CD14-positive monocyte (primary cell): ENCODE results near the gene BLM. TPM values are rescaled to one million over a fixed set of nuclear protein-coding genes. Genes with fewer than 3 reads are reported as not detected.

Source experiments
- DNase-seq, 3 donors: peaks; one replicate each; pipeline ENCODE4 v3.0.0-alpha.2; 2011 to 2022
- H2AFZ ChIP-seq: 2 replicates; pipeline ENCODE4 v1.6.0; 2012; ENCODE audit warnings: mild to moderate bottlenecking, low read depth, low read length, inconsistent platforms; ENCODE audit not compliant: insufficient read depth, poor library complexity, severe bottlenecking
- H3K27ac ChIP-seq, 2 donors: 1 replicate in 1 of 2; 2 replicates in 1 of 2; pipeline ENCODE4 v1.5.1; 2012 to 2013; ENCODE audit warnings: low read length in 2 of 2, control low read depth in 1 of 2, inconsistent platforms in 1 of 2, low read depth in 1 of 2, mild to moderate bottlenecking in 1 of 2
- H3K27me3 ChIP-seq, 2 donors: one replicate each; pipeline versions ENCODE4 v1.6.0 to v1.6.1; 2011 to 2013; ENCODE audit warnings: low read length in 2 of 2; ENCODE audit not compliant: control insufficient read depth in 2 of 2, insufficient read depth in 2 of 2
- H3K36me3 ChIP-seq, 2 donors: replicated peaks in 1 of 2; 1 replicate in 1 of 2; 2 replicates in 1 of 2; pipeline versions ENCODE4 v1.5.1 to v1.6.1; 2012 to 2013; ENCODE audit warnings: low read length in 2 of 2, control low read depth in 1 of 2, inconsistent platforms in 1 of 2, mild to moderate bottlenecking in 1 of 2; ENCODE audit not compliant: insufficient read depth in 2 of 2, control insufficient read depth in 1 of 2
- H3K4me1 ChIP-seq, 2 donors: 1 replicate in 1 of 2; 2 replicates in 1 of 2; pipeline versions ENCODE4 v1.5.1 to v1.6.1; 2012 to 2013; ENCODE audit warnings: low read length in 2 of 2, control low read depth in 1 of 2, inconsistent platforms in 1 of 2, mild to moderate bottlenecking in 1 of 2, moderate library complexity in 1 of 2; ENCODE audit not compliant: insufficient read depth in 2 of 2, control insufficient read depth in 1 of 2
- H3K4me2 ChIP-seq: replicated peaks from 2 replicates; pipeline ENCODE3; 2012; ENCODE audit warnings: low read length, moderate library complexity, mild to moderate bottlenecking; ENCODE audit not compliant: poor library complexity, severe bottlenecking; ENCODE audit errors: extremely low read depth
- H3K4me3 ChIP-seq, 3 experiments: fragments of 200-600 bp in 1 of 3; sonication (generic) in 1 of 3; replicated peaks in 1 of 3; 1 replicate in 2 of 3; 2 replicates in 1 of 3; pipeline ENCODE4 v1.5.1; 2011 to 2013; ENCODE audit warnings: low read length in 3 of 3, mild to moderate bottlenecking in 3 of 3, control low read depth in 2 of 3, low read depth in 2 of 3, inconsistent platforms in 1 of 3, moderate library complexity in 1 of 3
- H3K79me2 ChIP-seq: 2 replicates; pipeline ENCODE4 v1.6.0; 2012; ENCODE audit warnings: mild to moderate bottlenecking, control low read depth, inconsistent platforms, low read length, moderate library complexity; ENCODE audit not compliant: insufficient read depth
- H3K9ac ChIP-seq: 2 replicates; pipeline ENCODE4 v1.6.0; 2017; ENCODE audit warnings: low read length, mild to moderate bottlenecking; ENCODE audit not compliant: insufficient read depth, poor library complexity, severe bottlenecking
- H3K9me3 ChIP-seq, 2 donors: replicated peaks in 1 of 2; 1 replicate in 1 of 2; 2 replicates in 1 of 2; pipeline versions ENCODE4 v1.5.1 to v1.6.1; 2012 to 2013; ENCODE audit warnings: low read length in 2 of 2, control low read depth in 1 of 2; ENCODE audit not compliant: control insufficient read depth in 1 of 2, insufficient read depth in 1 of 2
- H4K20me1 ChIP-seq: 2 replicates; pipeline ENCODE4 v1.6.0; 2012; ENCODE audit warnings: mild to moderate bottlenecking, low read length, control low read depth, moderate library complexity; ENCODE audit not compliant: insufficient read depth
- H3K27ac Mint-ChIP-seq, 7 donors: one replicate each; pipeline ENCODE4 v1.8.0; 2020; ENCODE audit warnings: mild to moderate bottlenecking in 7 of 7, mixed read lengths in 7 of 7, moderate library complexity in 6 of 7, inconsistent platforms in 2 of 7
- H3K27me3 Mint-ChIP-seq, 3 donors: one replicate each; pipeline ENCODE4 v1.8.0; 2021 to 2022; ENCODE audit warnings: low read depth in 3 of 3, mild to moderate bottlenecking in 3 of 3, mixed read lengths in 3 of 3, moderate library complexity in 3 of 3, inconsistent platforms in 1 of 3
- H3K36me3 Mint-ChIP-seq, 2 donors: one replicate each; pipeline ENCODE4 v1.8.0; 2020; ENCODE audit warnings: mixed read lengths in 2 of 2, inconsistent platforms in 1 of 2, mild to moderate bottlenecking in 1 of 2
- H3K4me1 Mint-ChIP-seq: one replicate; pipeline ENCODE4 v1.8.0; 2020; ENCODE audit warnings: mild to moderate bottlenecking, mixed read lengths
- H3K4me3 Mint-ChIP-seq, 2 donors: one replicate each; pipeline ENCODE4 v1.8.0; 2020; ENCODE audit warnings: mild to moderate bottlenecking in 2 of 2, mixed read lengths in 2 of 2, moderate library complexity in 1 of 2
- H3K9me3 Mint-ChIP-seq, 7 donors: one replicate each; pipeline ENCODE4 v1.8.0; 2020 to 2022; ENCODE audit warnings: mixed read lengths in 7 of 7, mild to moderate bottlenecking in 6 of 7, moderate library complexity in 6 of 7, inconsistent platforms in 2 of 7
- WGBS: methylation state at CpG from one replicate; pipeline ENCODE4 v1.1.5; 2013; ENCODE audit warnings: missing lambda C conversion rate; ENCODE audit not compliant: insufficient coverage; 5-methylcytosine and 5-hydroxymethylcytosine counted together
- intact Hi-C, 2 donors: fragments of 100-400 bp; cut with micrococcal nuclease; formaldehyde crosslinking; loops; one replicate each; pipeline versions ENCODE4 v1.15.0 to v1.15.1; 2023
- polyA plus RNA-seq, 3 donors: library from polyadenylated mRNA; depleted of rRNA in 1 of 3; unstranded in 2 of 3; stranded (reverse) in 1 of 3; fragments of 300-500 nt in 2 of 3; fragments of >200 nt in 1 of 3; fragmentation: Illumina TruSeq in 2 of 3; gene quantifications; 1 replicate in 2 of 3; 2 replicates in 1 of 3; pipeline ENCODE4 v1.2.3, GENCODE V29; 2012 to 2021
- TF ChIP-seq, protein P1 (sequence below): fragments of 200-600 bp; IDR thresholded peaks from one replicate; pipeline ENCODE4 v1.8.0; 2022; ENCODE audit warnings: antibody characterized with exemption, mild to moderate bottlenecking

Gene BLM
- polyA plus RNA-seq, 3 donors: 0.69 to 2.3 (median 1.2) TPM

DNA sequence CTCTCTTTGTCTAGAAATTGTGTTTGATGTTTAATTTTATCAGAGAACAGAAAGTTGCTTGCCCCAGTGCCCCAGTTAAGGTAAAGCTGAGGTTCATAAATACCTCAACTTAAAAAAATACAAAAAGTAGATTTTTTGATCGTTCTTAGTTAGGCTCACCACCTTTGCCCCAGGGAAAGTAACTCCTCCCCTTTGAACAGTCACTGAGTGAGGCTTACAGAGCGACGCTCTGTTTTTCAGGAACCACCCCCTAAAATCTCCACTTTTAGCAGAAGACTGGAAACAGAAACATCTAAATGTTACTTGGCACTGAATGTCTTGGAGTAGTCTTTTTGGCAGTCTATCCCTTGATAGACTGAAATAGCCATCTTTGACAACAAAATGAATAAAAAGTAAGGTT is 24.9 kb downstream of the BLM start:
- H3K9ac ChIP-seq: no peak overlapping the region
- no CpG with 5 or more reads among the region's 3 CpGs for WGBS
- H3K36me3 Mint-ChIP-seq: no peaks in the 10 kb centered on the region
- peak overlapping the region; percentile 80 to 91 (median 88) for H3K27ac Mint-ChIP-seq
- H3K4me3 ChIP-seq: peak overlapping the region in 1 of 3 experiments; percentile 8
- peaks cover 0 to 3% (median 0%) of the 10 kb centered on the region in 7 donors for H3K9me3 Mint-ChIP-seq
- peak; percentile 51 to 59 (median 54) for DNase-seq
- peaks cover 44 to 53% of the 10 kb centered on the region in 2 donors for H3K4me1 ChIP-seq
- H3K4me3 Mint-ChIP-seq: peak overlapping the region; percentile 37 to 59
- H3K4me2 ChIP-seq: peak overlapping the region; percentile 43
- H4K20me1 ChIP-seq: no peaks in the 10 kb centered on the region
- intact Hi-C loops: no loop called here
- TF ChIP-seq, protein P1, sequence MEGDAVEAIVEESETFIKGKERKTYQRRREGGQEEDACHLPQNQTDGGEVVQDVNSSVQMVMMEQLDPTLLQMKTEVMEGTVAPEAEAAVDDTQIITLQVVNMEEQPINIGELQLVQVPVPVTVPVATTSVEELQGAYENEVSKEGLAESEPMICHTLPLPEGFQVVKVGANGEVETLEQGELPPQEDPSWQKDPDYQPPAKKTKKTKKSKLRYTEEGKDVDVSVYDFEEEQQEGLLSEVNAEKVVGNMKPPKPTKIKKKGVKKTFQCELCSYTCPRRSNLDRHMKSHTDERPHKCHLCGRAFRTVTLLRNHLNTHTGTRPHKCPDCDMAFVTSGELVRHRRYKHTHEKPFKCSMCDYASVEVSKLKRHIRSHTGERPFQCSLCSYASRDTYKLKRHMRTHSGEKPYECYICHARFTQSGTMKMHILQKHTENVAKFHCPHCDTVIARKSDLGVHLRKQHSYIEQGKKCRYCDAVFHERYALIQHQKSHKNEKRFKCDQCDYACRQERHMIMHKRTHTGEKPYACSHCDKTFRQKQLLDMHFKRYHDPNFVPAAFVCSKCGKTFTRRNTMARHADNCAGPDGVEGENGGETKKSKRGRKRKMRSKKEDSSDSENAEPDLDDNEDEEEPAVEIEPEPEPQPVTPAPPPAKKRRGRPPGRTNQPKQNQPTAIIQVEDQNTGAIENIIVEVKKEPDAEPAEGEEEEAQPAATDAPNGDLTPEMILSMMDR: no peak
- H3K27me3 Mint-ChIP-seq: no peaks in the 10 kb centered on the region
- peak overlapping the region in 1 of 2 donors; percentile 51 for H3K27ac ChIP-seq
- H3K36me3 ChIP-seq: no peaks in the 10 kb centered on the region
- H3K79me2 ChIP-seq: peaks cover 91% of the 10 kb centered on the region
- no peaks in the 10 kb centered on the region for H3K27me3 ChIP-seq
- no peak overlapping the region for H2AFZ ChIP-seq
- H3K9me3 ChIP-seq: no peaks in the 10 kb centered on the region
- peaks cover 58% of the 10 kb centered on the region for H3K4me1 Mint-ChIP-seq

DNA sequence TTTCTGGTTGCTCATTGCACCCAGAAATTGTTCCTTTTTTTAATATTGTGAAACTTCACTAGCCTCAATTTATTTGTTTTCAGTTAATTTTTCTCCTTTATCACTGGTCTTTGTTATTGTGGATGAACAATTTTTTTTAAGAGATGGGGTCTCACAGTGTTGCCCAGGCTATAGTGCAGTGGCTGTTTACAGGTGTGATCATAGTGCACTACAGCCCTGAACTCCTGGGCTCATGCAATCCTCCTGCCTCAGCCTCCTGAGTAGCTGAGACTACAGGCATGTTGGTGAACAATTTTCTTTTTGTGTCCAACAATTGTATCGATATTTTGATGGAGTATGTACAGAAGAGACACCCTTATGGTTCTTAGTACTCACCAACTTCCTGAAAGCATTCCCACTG is 26.3 kb downstream of the BLM start:
- Histone ChIP-seq H3K27me3 (no peaks in the 10 kb centered on the region), H3K9me3 (no peaks in the 10 kb centered on the region), H3K4me1 (peaks cover 36 to 40% of the 10 kb centered on the region in 2 donors), H3K36me3 (no peaks in the 10 kb centered on the region), H3K9ac (no peak overlapping the region), H2AFZ (no peak overlapping the region), H3K27ac (peak overlapping the region; percentile 51 to 57), H3K4me2 (peak overlapping the region; percentile 12), H4K20me1 (no peaks in the 10 kb centered on the region), H3K79me2 (peaks cover 82% of the 10 kb centered on the region), H3K4me3 (no peak overlapping the region)
- no peak for DNase-seq
- Mint-ChIP-seq H3K9me3 (peaks cover 0 to 2% (median 0%) of the 10 kb centered on the region in 7 donors), H3K4me1 (peaks cover 50% of the 10 kb centered on the region), H3K36me3 (peaks cover 0 to 4% of the 10 kb centered on the region in 2 donors), H3K27me3 (no peaks in the 10 kb centered on the region), H3K4me3 (peak overlapping the region in 1 of 2 donors; percentile 39), H3K27ac (peak overlapping the region; percentile 80 to 91 (median 88))
- WGBS: no CpG with 5 or more reads among the region's 1 CpG
- TF ChIP-seq, protein P1: no peak
- intact Hi-C loops: no loop called here
